Measurements from ENCODE around the gene MUS81. TPM values are rescaled to one million over a fixed set of nuclear protein-coding genes. Genes with fewer than 3 reads are reported as not detected.
"Not testable (repeated sequence)": the region's sequence is repeated elsewhere in the genome, so short reads cannot be mapped to it uniquely, and the experiment has no call there.

Gene MUS81
- total RNA-seq, 4 donors from 2014 or later: 58.3 to 191 (median 81.2) TPM

GRCh38 chr11:65847746-65848145 lies 12.5 kb upstream of the MUS81 start:
- no peaks in the 10 kb centered on the region for H3K9me3 ChIP-seq
- no peak overlapping the region for H3K27ac ChIP-seq
- no peak for TF ChIP-seq EP300 (IDR thresholded peaks at IDR 0.05; ENCODE audit: low read depth)
- no peak for TF ChIP-seq POLR2A (IDR thresholded peaks at IDR 0.05)
- no peak for TF ChIP-seq POLR2AphosphoS5 (IDR thresholded peaks at IDR 0.05)
- TF ChIP-seq CTCF (IDR thresholded peaks at IDR 0.05): no peak
- no peaks in the 10 kb centered on the region for H3K27me3 ChIP-seq
- intact Hi-C loops (cut with DNase I; ENCODE audit: low total_unique reads): no loop called here
- H3K4me3 ChIP-seq: no peak overlapping the region
- H3K36me3 ChIP-seq: peaks cover 0 to 12% (median 0%) of the 10 kb centered on the region in 4 donors
- DNase-seq: no peak
- peaks cover 5 to 27% (median 12%) of the 10 kb centered on the region in 4 donors for H3K4me1 ChIP-seq
- in situ Hi-C loops (cut with MboI; ENCODE audit: low pct_ligation_motif_present in 1 of 4, low pct_unique_long_range_greater_than_20kb in 1 of 4, low sequenced_read_pairs in 3 of 4): no loop called here
- 82 to 89% methylated on average over 1 to 3 of the region's 3 CpGs for WGBS, 2 donors (ENCODE audit: low coverage in 1 of 2)

GRCh38 chr11:65848693-65849092 lies 11.5 kb upstream of the MUS81 start:
- WGBS, 2 donors (ENCODE audit: low coverage in 1 of 2): 40 to 76% methylated on average over 1 to 7 of the region's 7 CpGs
- peaks cover 15 to 31% (median 21%) of the 10 kb centered on the region in 4 donors for H3K4me1 ChIP-seq
- H3K4me3 ChIP-seq; H3K27me3 ChIP-seq; H3K9me3 ChIP-seq; in situ Hi-C loops (cut with MboI; ENCODE audit: low pct_ligation_motif_present in 1 of 4, low pct_unique_long_range_greater_than_20kb in 1 of 4, low sequenced_read_pairs in 3 of 4); H3K27ac ChIP-seq; intact Hi-C loops (cut with DNase I; ENCODE audit: low total_unique reads); DNase-seq: not testable (repeated sequence)
- H3K36me3 ChIP-seq: peaks cover 0 to 12% (median 0%) of the 10 kb centered on the region in 4 donors

GRCh38 chr11:65849366-65849765 lies 10.9 kb upstream of the MUS81 start:
- peaks cover 16 to 28% (median 26%) of the 10 kb centered on the region in 4 donors for H3K4me1 ChIP-seq

GRCh38 chr11:65849771-65850216 lies 10.4 kb upstream of the MUS81 start:
- no peak for DNase-seq
- in situ Hi-C loops (cut with MboI; ENCODE audit: low pct_ligation_motif_present in 1 of 4, low pct_unique_long_range_greater_than_20kb in 1 of 4, low sequenced_read_pairs in 3 of 4): no loop called here

More at GRCh38 chr11:65849366-65849765, 10.9 kb upstream of the MUS81 start:
- H3K9me3 ChIP-seq: no peaks in the 10 kb centered on the region
- in situ Hi-C loops (cut with MboI; ENCODE audit: low pct_ligation_motif_present in 1 of 4, low pct_unique_long_range_greater_than_20kb in 1 of 4, low sequenced_read_pairs in 3 of 4): no loop called here
- peak; percentile 27 for DNase-seq
- TF ChIP-seq CTCF (IDR thresholded peaks at IDR 0.05): no peak
- TF ChIP-seq POLR2AphosphoS5 (IDR thresholded peaks at IDR 0.05): no peak
- TF ChIP-seq POLR2A (IDR thresholded peaks at IDR 0.05): no peak
- TF ChIP-seq EP300 (IDR thresholded peaks at IDR 0.05; ENCODE audit: low read depth): no peak
- intact Hi-C loops (cut with DNase I; ENCODE audit: low total_unique reads): no loop called here
- H3K4me3 ChIP-seq: no peak overlapping the region
- H3K36me3 ChIP-seq: peaks cover 0 to 16% (median 1%) of the 10 kb centered on the region in 4 donors
- no peaks in the 10 kb centered on the region for H3K27me3 ChIP-seq
- 58% methylated on average over 8 of the region's 8 CpGs; no CpG with 5 or more reads in 1 of the 2 donors for WGBS, 2 donors (ENCODE audit: low coverage in 1 of 2)
- no peak overlapping the region for H3K27ac ChIP-seq

More at GRCh38 chr11:65849771-65850216, 10.4 kb upstream of the MUS81 start:
- Histone ChIP-seq H3K36me3 (peaks cover 0 to 20% (median 3%) of the 10 kb centered on the region in 4 donors), H3K9me3 (no peaks in the 10 kb centered on the region), H3K27ac (no peak overlapping the region), H3K4me3 (no peak overlapping the region), H3K4me1 (peaks cover 16 to 32% (median 28%) of the 10 kb centered on the region in 4 donors), H3K27me3 (no peaks in the 10 kb centered on the region)
- TF ChIP-seq POLR2AphosphoS5 (IDR thresholded peaks at IDR 0.05) (peak in 1 of 3 donors; percentile 3), POLR2A (IDR thresholded peaks at IDR 0.05) (peak; percentile 22), EP300 (IDR thresholded peaks at IDR 0.05; ENCODE audit: low read depth) (no peak), CTCF (IDR thresholded peaks at IDR 0.05) (no peak)
- intact Hi-C loops (cut with DNase I; ENCODE audit: low total_unique reads): no loop called here
- 72% methylated on average over 16 of the region's 16 CpGs; no CpG with 5 or more reads in 1 of the 2 donors for WGBS, 2 donors (ENCODE audit: low coverage in 1 of 2)

Data from transverse colon (tissue), 4 donors.